ENCODE results near the gene ANKRD29.

- no peak for TF ChIP-seq CTCF (IDR thresholded peaks at IDR 0.05)
- no peak for TF ChIP-seq ZFX (IDR thresholded peaks at IDR 0.05; ENCODE audit: borderline replicate concordance)
Measured at GRCh38 chr18:23563377-23564043, 99.2 kb downstream of the ANKRD29 start.

Measured in 22Rv1 (cell line).